ENCODE results near the gene ATG7.

DNA sequence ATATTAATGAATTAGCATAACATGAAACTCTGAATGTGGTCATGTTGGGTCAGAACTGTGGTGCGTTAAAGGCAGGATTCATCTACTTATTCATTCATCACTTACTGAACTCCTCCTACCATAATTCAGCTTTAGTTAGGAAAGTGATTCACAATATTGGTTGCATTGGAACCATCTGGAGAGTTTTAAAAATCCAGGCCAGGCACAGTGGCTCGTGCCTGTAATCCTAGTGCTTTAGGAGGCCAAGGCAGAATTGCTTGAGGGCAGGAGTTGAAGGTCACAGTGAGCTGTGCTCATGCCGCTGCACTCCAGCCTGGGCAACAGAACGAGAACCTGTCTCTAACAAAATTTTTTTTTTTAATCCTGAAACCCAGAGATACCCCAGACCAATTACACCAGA is 44.2 kb upstream of the ATG7 start:
- TF ChIP-seq POLR2A (IDR thresholded peaks at IDR 0.05; ENCODE audit: low read depth, low read length) (no peak), POLR2AphosphoS5 (IDR thresholded peaks at IDR 0.05; ENCODE audit: low read depth, low read length) (no peak)

Measured in GM12892 (cell line).